SK-N-SH treated with all-trans-retinoic acid at 6 μM for 48 hours (cell line): Measurements from ENCODE around the gene BBS9.

Experiments
- ATAC-seq: fragments of 200-7000 bp; cut with Tn5 transposase; 3 replicates; pipeline ENCODE4 v1.9.1; 2020; ENCODE audit warnings: mild to moderate bottlenecking, moderate library complexity
- ARNTL ChIP-seq: fragments of 450-650 bp; formaldehyde crosslinking; IDR thresholded peaks from 2 replicates; pipeline ENCODE4 v1.5.0; 2020; ENCODE audit warnings: low read depth, mild to moderate bottlenecking, moderate library complexity, borderline replicate concordance
- BACH2 ChIP-seq: fragments of 250-450 bp; sonication (Bioruptor Pico); IDR thresholded peaks from 2 replicates; pipeline ENCODE4 v1.9.0; 2021; ENCODE audit warnings: mild to moderate bottlenecking, borderline replicate concordance
- CSDC2 ChIP-seq: fragments of 250-450 bp; sonication (Bioruptor Pico); IDR thresholded peaks from 2 replicates; pipeline ENCODE4 v1.5.0; 2020; ENCODE audit warnings: mild to moderate bottlenecking, moderate library complexity
- ESRRG ChIP-seq: fragments of 250-450 bp; sonication (Bioruptor Pico); IDR thresholded peaks from 2 replicates; pipeline ENCODE4 v1.6.1; 2021; ENCODE audit warnings: mild to moderate bottlenecking
- GLIS3 ChIP-seq: fragments of 250-450 bp; sonication (Bioruptor Pico); IDR thresholded peaks from 2 replicates; pipeline ENCODE4 v1.5.0; 2020; ENCODE audit warnings: mild to moderate bottlenecking, moderate library complexity
- ISL1 ChIP-seq: fragments of 250-450 bp; sonication (Bioruptor Pico); IDR thresholded peaks from 2 replicates; pipeline ENCODE4 v2.1.2; 2022; ENCODE audit warnings: mild to moderate bottlenecking, moderate library complexity
- PPARA ChIP-seq: fragments of 250-450 bp; sonication (Bioruptor Pico); IDR thresholded peaks from 2 replicates; pipeline ENCODE4 v1.5.0; 2020; ENCODE audit warnings: mild to moderate bottlenecking, borderline replicate concordance
- RARB ChIP-seq: fragments of 250-450 bp; sonication (Bioruptor Pico); IDR thresholded peaks from 2 replicates; pipeline ENCODE4 v1.8.0; 2021; ENCODE audit warnings: mild to moderate bottlenecking, moderate library complexity
- SNAI2 ChIP-seq: fragments of 250-450 bp; sonication (Bioruptor Pico); IDR thresholded peaks from 2 replicates; pipeline ENCODE4 v1.5.0; 2020; ENCODE audit warnings: mild to moderate bottlenecking, moderate library complexity
- TCF4 ChIP-seq: fragments of 250-450 bp; sonication (Bioruptor Pico); IDR thresholded peaks from 2 replicates; pipeline ENCODE4 v1.8.0; 2021; ENCODE audit warnings: mild to moderate bottlenecking, moderate library complexity, borderline replicate concordance
- TOX ChIP-seq: fragments of 250-450 bp; sonication (Bioruptor Pico); IDR thresholded peaks from 2 replicates; pipeline ENCODE4 v1.8.0; 2021; ENCODE audit warnings: mild to moderate bottlenecking, moderate library complexity, borderline replicate concordance
- ZC3H10 ChIP-seq: fragments of 250-450 bp; sonication (Bioruptor Pico); IDR thresholded peaks from 2 replicates; pipeline ENCODE4 v1.5.1; 2021; ENCODE audit warnings: mild to moderate bottlenecking, moderate library complexity
- ZFP3 ChIP-seq: fragments of 250-450 bp; sonication (Bioruptor Pico); IDR thresholded peaks from 2 replicates; pipeline ENCODE4 v1.5.0; 2020; ENCODE audit warnings: mild to moderate bottlenecking, moderate library complexity
- ZFP30 ChIP-seq: fragments of 450-650 bp; formaldehyde crosslinking; IDR thresholded peaks from 2 replicates; pipeline ENCODE4 v1.5.0; 2022; ENCODE audit warnings: mild to moderate bottlenecking, moderate library complexity
- ZNF565 ChIP-seq: fragments of 450-650 bp; formaldehyde crosslinking; conservative IDR thresholded peaks from 2 replicates; pipeline ENCODE4 v1.5.0; 2020; ENCODE audit warnings: low read depth, mild to moderate bottlenecking, moderate library complexity
- ZNF70 ChIP-seq: fragments of 450-650 bp; formaldehyde crosslinking; IDR thresholded peaks from 2 replicates; pipeline ENCODE4 v1.5.0; 2020; ENCODE audit warnings: mild to moderate bottlenecking, moderate library complexity
- ZNF8 ChIP-seq: fragments of 450-650 bp; formaldehyde crosslinking; IDR thresholded peaks from 2 replicates; pipeline ENCODE4 v1.5.0; 2020; ENCODE audit warnings: mild to moderate bottlenecking, moderate library complexity
- TF ChIP-seq, protein P1 (sequence below): fragments of 250-450 bp; sonication (Bioruptor Pico); IDR thresholded peaks from 2 replicates; pipeline ENCODE4 v1.5.1; 2020; ENCODE audit warnings: low read depth, mild to moderate bottlenecking, moderate library complexity
- TF ChIP-seq, protein P2 (sequence below): fragments of 250-450 bp; sonication (Bioruptor Pico); IDR thresholded peaks from 2 replicates; pipeline ENCODE4 v1.8.0; 2021; ENCODE audit warnings: low read depth, mild to moderate bottlenecking, moderate library complexity, borderline replicate concordance
- TF ChIP-seq, protein P3 (sequence below): fragments of 250-450 bp; sonication (Bioruptor Pico); IDR thresholded peaks from 2 replicates; pipeline ENCODE4 v1.5.0; 2020; ENCODE audit warnings: mild to moderate bottlenecking, moderate library complexity
- TF ChIP-seq, protein P4 (sequence below): fragments of 250-450 bp; sonication (Bioruptor Pico); IDR thresholded peaks from 2 replicates; pipeline ENCODE4 v1.8.0; 2020; ENCODE audit warnings: mild to moderate bottlenecking, moderate library complexity, borderline replicate concordance
- TF ChIP-seq, protein P5 (sequence below): fragments of 250-450 bp; sonication (Bioruptor Pico); IDR thresholded peaks from 2 replicates; pipeline ENCODE4 v1.5.1; 2021; ENCODE audit warnings: mild to moderate bottlenecking, moderate library complexity

The BBS9 gene

DNA sequence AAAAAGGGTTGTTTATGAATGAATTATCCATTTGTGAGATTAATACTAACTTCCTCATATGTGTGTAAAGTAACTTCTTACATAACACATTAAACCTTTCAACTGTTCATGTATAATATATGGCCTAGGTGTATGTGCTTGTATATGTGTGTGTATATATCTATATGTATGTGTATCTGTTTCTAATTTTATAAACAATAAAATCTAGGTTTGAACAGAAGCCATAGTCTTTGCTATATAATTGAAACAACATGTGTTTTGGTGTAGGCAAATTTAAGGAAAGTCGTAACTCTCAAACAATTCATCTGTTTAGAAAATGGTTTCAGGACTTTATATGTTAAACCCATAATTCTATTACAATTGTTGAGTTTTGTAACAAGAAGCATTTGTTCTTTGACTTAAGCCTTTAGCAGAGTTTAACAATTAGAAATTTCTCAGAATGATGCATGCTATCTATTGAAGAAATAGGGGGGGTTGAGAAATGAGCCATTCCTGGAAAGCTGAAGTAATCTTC lies 103.3 kb downstream of the BBS9 start:
- no peak for TF ChIP-seq TOX (CRISPR knock-in tag)
- TF ChIP-seq TCF4 (CRISPR knock-in tag) = peak; percentile 74
- no peak for TF ChIP-seq ZFP3 (CRISPR knock-in tag)
- TF ChIP-seq, protein P1, sequence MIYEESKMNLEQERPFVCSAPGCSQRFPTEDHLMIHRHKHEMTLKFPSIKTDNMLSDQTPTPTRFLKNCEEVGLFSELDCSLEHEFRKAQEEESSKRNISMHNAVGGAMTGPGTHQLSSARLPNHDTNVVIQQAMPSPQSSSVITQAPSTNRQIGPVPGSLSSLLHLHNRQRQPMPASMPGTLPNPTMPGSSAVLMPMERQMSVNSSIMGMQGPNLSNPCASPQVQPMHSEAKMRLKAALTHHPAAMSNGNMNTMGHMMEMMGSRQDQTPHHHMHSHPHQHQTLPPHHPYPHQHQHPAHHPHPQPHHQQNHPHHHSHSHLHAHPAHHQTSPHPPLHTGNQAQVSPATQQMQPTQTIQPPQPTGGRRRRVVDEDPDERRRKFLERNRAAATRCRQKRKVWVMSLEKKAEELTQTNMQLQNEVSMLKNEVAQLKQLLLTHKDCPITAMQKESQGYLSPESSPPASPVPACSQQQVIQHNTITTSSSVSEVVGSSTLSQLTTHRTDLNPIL (CRISPR knock-in tag) = no peak
- no peak for ATAC-seq

DNA sequence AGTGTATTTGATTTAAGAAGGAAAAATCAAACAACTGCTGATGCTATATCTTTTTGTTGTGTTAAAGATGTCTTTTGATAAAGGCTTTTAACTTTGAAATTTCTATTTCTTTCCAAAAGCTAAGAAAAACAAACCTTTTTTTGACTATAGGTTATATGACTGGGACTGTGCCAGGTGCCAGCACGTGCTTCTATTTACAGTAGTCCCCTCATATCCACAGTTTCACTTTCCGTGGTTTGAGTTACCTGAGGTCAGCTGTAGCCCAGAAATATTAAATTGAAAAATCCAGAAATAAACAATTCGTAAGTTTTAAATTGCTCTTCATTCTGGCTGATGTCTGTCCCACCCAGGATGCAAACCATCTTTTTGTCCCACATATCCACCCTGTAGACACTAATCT lies 104.3 kb downstream of the BBS9 start:
- TF ChIP-seq ZFP30 (no peak), PPARA (CRISPR knock-in tag) (no peak), ZNF565 (CRISPR knock-in tag) (no peak), CSDC2 (CRISPR knock-in tag) (no peak), GLIS3 (no peak), BACH2 (CRISPR knock-in tag) (no peak), ZFP3 (CRISPR knock-in tag) (no peak), RARB (CRISPR knock-in tag) (no peak), ZC3H10 (CRISPR knock-in tag) (no peak)
- TF ChIP-seq, protein P2, sequence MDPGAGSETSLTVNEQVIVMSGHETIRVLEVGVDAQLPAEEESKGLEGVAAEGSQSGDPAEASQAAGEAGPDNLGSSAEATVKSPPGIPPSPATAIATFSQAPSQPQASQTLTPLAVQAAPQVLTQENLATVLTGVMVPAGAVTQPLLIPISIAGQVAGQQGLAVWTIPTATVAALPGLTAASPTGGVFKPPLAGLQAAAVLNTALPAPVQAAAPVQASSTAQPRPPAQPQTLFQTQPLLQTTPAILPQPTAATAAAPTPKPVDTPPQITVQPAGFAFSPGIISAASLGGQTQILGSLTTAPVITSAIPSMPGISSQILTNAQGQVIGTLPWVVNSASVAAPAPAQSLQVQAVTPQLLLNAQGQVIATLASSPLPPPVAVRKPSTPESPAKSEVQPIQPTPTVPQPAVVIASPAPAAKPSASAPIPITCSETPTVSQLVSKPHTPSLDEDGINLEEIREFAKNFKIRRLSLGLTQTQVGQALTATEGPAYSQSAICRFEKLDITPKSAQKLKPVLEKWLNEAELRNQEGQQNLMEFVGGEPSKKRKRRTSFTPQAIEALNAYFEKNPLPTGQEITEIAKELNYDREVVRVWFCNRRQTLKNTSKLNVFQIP (CRISPR knock-in tag) = no peak
- TF ChIP-seq, protein P3, sequence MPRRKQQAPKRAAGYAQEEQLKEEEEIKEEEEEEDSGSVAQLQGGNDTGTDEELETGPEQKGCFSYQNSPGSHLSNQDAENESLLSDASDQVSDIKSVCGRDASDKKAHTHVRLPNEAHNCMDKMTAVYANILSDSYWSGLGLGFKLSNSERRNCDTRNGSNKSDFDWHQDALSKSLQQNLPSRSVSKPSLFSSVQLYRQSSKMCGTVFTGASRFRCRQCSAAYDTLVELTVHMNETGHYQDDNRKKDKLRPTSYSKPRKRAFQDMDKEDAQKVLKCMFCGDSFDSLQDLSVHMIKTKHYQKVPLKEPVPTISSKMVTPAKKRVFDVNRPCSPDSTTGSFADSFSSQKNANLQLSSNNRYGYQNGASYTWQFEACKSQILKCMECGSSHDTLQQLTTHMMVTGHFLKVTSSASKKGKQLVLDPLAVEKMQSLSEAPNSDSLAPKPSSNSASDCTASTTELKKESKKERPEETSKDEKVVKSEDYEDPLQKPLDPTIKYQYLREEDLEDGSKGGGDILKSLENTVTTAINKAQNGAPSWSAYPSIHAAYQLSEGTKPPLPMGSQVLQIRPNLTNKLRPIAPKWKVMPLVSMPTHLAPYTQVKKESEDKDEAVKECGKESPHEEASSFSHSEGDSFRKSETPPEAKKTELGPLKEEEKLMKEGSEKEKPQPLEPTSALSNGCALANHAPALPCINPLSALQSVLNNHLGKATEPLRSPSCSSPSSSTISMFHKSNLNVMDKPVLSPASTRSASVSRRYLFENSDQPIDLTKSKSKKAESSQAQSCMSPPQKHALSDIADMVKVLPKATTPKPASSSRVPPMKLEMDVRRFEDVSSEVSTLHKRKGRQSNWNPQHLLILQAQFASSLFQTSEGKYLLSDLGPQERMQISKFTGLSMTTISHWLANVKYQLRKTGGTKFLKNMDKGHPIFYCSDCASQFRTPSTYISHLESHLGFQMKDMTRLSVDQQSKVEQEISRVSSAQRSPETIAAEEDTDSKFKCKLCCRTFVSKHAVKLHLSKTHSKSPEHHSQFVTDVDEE = no peak
- TF ChIP-seq, protein P4, sequence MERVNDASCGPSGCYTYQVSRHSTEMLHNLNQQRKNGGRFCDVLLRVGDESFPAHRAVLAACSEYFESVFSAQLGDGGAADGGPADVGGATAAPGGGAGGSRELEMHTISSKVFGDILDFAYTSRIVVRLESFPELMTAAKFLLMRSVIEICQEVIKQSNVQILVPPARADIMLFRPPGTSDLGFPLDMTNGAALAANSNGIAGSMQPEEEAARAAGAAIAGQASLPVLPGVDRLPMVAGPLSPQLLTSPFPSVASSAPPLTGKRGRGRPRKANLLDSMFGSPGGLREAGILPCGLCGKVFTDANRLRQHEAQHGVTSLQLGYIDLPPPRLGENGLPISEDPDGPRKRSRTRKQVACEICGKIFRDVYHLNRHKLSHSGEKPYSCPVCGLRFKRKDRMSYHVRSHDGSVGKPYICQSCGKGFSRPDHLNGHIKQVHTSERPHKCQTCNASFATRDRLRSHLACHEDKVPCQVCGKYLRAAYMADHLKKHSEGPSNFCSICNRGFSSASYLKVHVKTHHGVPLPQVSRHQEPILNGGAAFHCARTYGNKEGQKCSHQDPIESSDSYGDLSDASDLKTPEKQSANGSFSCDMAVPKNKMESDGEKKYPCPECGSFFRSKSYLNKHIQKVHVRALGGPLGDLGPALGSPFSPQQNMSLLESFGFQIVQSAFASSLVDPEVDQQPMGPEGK (CRISPR knock-in tag) = no peak
- no peak for ATAC-seq

DNA sequence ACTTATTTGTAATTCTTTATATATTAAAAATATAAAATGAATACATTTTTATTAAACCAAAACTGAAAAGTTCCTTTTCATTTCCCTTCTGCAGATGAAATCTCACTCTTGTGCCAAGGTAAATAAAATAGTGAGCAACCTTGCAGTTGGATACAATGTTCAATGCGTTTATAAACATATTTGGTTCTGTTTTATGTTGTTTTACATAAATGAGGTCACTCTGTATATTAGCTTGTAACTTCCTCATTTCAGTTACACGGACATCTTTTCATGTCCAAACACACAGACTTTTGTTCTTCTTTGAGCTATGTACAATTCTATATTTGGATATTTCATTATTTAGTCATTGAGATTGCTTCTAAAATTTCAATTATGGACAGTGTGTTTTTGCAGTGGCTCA lies 107.7 kb downstream of the BBS9 start:
- TF ChIP-seq ZFP3 (CRISPR knock-in tag) (no peak), RARB (CRISPR knock-in tag) (no peak), GLIS3 (no peak), TOX (CRISPR knock-in tag) (no peak), ZNF8 (CRISPR knock-in tag) (no peak), TCF4 (CRISPR knock-in tag) (no peak), ZFP30 (no peak), ZNF565 (CRISPR knock-in tag) (no peak), PPARA (CRISPR knock-in tag) (no peak), ZNF70 (CRISPR knock-in tag) (no peak), ZC3H10 (CRISPR knock-in tag) (no peak), SNAI2 (CRISPR knock-in tag) (no peak), ARNTL (CRISPR knock-in tag) (no peak), ISL1 (CRISPR knock-in tag) (no peak), ESRRG (CRISPR knock-in tag) (no peak)
- TF ChIP-seq, protein P5, sequence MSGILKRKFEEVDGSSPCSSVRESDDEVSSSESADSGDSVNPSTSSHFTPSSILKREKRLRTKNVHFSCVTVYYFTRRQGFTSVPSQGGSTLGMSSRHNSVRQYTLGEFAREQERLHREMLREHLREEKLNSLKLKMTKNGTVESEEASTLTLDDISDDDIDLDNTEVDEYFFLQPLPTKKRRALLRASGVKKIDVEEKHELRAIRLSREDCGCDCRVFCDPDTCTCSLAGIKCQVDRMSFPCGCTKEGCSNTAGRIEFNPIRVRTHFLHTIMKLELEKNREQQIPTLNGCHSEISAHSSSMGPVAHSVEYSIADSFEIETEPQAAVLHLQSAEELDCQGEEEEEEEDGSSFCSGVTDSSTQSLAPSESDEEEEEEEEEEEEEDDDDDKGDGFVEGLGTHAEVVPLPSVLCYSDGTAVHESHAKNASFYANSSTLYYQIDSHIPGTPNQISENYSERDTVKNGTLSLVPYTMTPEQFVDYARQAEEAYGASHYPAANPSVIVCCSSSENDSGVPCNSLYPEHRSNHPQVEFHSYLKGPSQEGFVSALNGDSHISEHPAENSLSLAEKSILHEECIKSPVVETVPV (CRISPR knock-in tag) = no peak
- TF ChIP-seq, protein P3 = no peak
- TF ChIP-seq, protein P4 (CRISPR knock-in tag) = no peak
- no peak for ATAC-seq
